Retinal pigment epithelial cell (primary cell): Measurements from ENCODE around the gene PPIL1.

Experiments used
- DNase-seq: peaks from one replicate; pipeline ENCODE4 v3.0.0-alpha.2; 2010; ENCODE audit warnings: low read depth
- H3K4me3 ChIP-seq: 2 replicates; pipeline ENCODE4 v1.5.1; 2011; ENCODE audit warnings: mild to moderate bottlenecking, low read length, control low read depth, moderate library complexity
- CTCF ChIP-seq: conservative IDR thresholded peaks from 2 replicates; pipeline ENCODE4 v1.5.1; 2011; ENCODE audit warnings: low read depth, low read length, control low read depth, inconsistent platforms

The PPIL1 gene

GRCh38 chr6:36825994-36826393 lies 48.6 kb downstream of the PPIL1 start:
- H3K4me3 ChIP-seq = no peak overlapping the region
- TF ChIP-seq CTCF = no peak
- no peak for DNase-seq

GRCh38 chr6:36825452-36825851 lies 49.2 kb downstream of the PPIL1 start:
- DNase-seq = no peak
- no peak overlapping the region for H3K4me3 ChIP-seq
- TF ChIP-seq CTCF = no peak

- no peak for TF ChIP-seq CTCF
- no peak overlapping the region for H3K4me3 ChIP-seq
- DNase-seq = no peak
Measured at GRCh38 chr6:36824253-36824652, 50.4 kb downstream of the PPIL1 start.

- no peak for DNase-seq
- no peak for TF ChIP-seq CTCF
- H3K4me3 ChIP-seq = no peak overlapping the region
Measured at GRCh38 chr6:36823421-36824096, 51.0 kb downstream of the PPIL1 start.

GRCh38 chr6:36822506-36823269 lies 51.9 kb downstream of the PPIL1 start:
- TF ChIP-seq CTCF = no peak
- no peak overlapping the region for H3K4me3 ChIP-seq
- DNase-seq = peak; percentile 87

- no peak for TF ChIP-seq CTCF
- DNase-seq = peak; percentile 68
- H3K4me3 ChIP-seq = no peak overlapping the region
Measured at GRCh38 chr6:36821581-36822335, 52.8 kb downstream of the PPIL1 start.
